GM21360 (cell line): Measurements from ENCODE around the gene CACNA1C.

Experiments
- ATAC-seq: cut with Tn5 transposase; IDR thresholded peaks from one replicate; pipeline ENCODE4 v1.9.1; 2021; ENCODE audit warnings: mild to moderate bottlenecking, moderate library complexity; ENCODE audit not compliant: unreplicated experiment

Gene CACNA1C

GRCh38 chr12:2555487-2556082, 502.8 kb downstream of the CACNA1C start:
- no peak for ATAC-seq

- no peak for ATAC-seq
Measured at GRCh38 chr12:2557597-2557996, 504.8 kb downstream of the CACNA1C start.

- no peak for ATAC-seq
Measured at GRCh38 chr12:2559931-2560330, 507.1 kb downstream of the CACNA1C start.

- ATAC-seq, result no peak
Measured at GRCh38 chr12:2560356-2560755, 507.6 kb downstream of the CACNA1C start.

- ATAC-seq, result no peak
Measured at GRCh38 chr12:2561367-2561766, 508.6 kb downstream of the CACNA1C start.

GRCh38 chr12:2562400-2562799, 509.6 kb downstream of the CACNA1C start:
- ATAC-seq, result no peak

- no peak for ATAC-seq
Measured at GRCh38 chr12:2563709-2564108, 510.9 kb downstream of the CACNA1C start.

- no peak for ATAC-seq
Measured at GRCh38 chr12:2566161-2566560, 513.4 kb downstream of the CACNA1C start.

- ATAC-seq, result no peak
Measured at GRCh38 chr12:2567711-2568110, 514.9 kb downstream of the CACNA1C start.

GRCh38 chr12:2570562-2570961, 517.8 kb downstream of the CACNA1C start:
- no peak for ATAC-seq

GRCh38 chr12:2574355-2574935, 521.7 kb downstream of the CACNA1C start:
- no peak for ATAC-seq

- no peak for ATAC-seq
Measured at GRCh38 chr12:2575245-2575644, 522.5 kb downstream of the CACNA1C start.

GRCh38 chr12:2578211-2578610, 525.4 kb downstream of the CACNA1C start:
- ATAC-seq, result no peak

GRCh38 chr12:2578772-2579171, 526.0 kb downstream of the CACNA1C start:
- ATAC-seq, result no peak

GRCh38 chr12:2580821-2581220, 528.0 kb downstream of the CACNA1C start:
- ATAC-seq, result no peak

GRCh38 chr12:2581293-2582045, 528.7 kb downstream of the CACNA1C start:
- ATAC-seq, result no peak

- ATAC-seq, result no peak
Measured at GRCh38 chr12:2582631-2583030, 529.8 kb downstream of the CACNA1C start.

GRCh38 chr12:2583091-2583497, 530.3 kb downstream of the CACNA1C start:
- no peak for ATAC-seq

GRCh38 chr12:2583642-2584401, 531.0 kb downstream of the CACNA1C start:
- no peak for ATAC-seq

- no peak for ATAC-seq
Measured at GRCh38 chr12:2586156-2587038, 533.6 kb downstream of the CACNA1C start.

- no peak for ATAC-seq
Measured at GRCh38 chr12:2588345-2588744, 535.6 kb downstream of the CACNA1C start.
